ENCODE data around the gene TMPRSS6.

The TMPRSS6 gene

GRCh38 chr22:37064553-37064952 lies 45.0 kb downstream of the TMPRSS6 start:
- no peak overlapping the region for H3K4me3 ChIP-seq (ENCODE audit: low read depth, low read length)
- no peak for TF ChIP-seq CTCF (IDR thresholded peaks at IDR 0.05; ENCODE audit: insufficient read depth, low read depth, low read length, missing control alignments)
- DNase-seq (ENCODE audit: low read depth), result no peak

GRCh38 chr22:37063431-37064420 lies 45.8 kb downstream of the TMPRSS6 start:
- H3K4me3 ChIP-seq (ENCODE audit: low read depth, low read length), result no peak overlapping the region
- no peak for TF ChIP-seq CTCF (IDR thresholded peaks at IDR 0.05; ENCODE audit: insufficient read depth, low read depth, low read length, missing control alignments)
- DNase-seq (ENCODE audit: low read depth), result no peak

GRCh38 chr22:37062702-37063381 lies 46.7 kb downstream of the TMPRSS6 start:
- H3K4me3 ChIP-seq (ENCODE audit: low read depth, low read length), result no peak overlapping the region
- no peak for DNase-seq (ENCODE audit: low read depth)
- no peak for TF ChIP-seq CTCF (IDR thresholded peaks at IDR 0.05; ENCODE audit: insufficient read depth, low read depth, low read length, missing control alignments)

- DNase-seq (ENCODE audit: low read depth), result no peak
- no peak for TF ChIP-seq CTCF (IDR thresholded peaks at IDR 0.05; ENCODE audit: insufficient read depth, low read depth, low read length, missing control alignments)
- H3K4me3 ChIP-seq (ENCODE audit: low read depth, low read length), result no peak overlapping the region
Observed at GRCh38 chr22:37062376-37062675, 47.2 kb downstream of the TMPRSS6 start.

- no peak for TF ChIP-seq CTCF (IDR thresholded peaks at IDR 0.05; ENCODE audit: insufficient read depth, low read depth, low read length, missing control alignments)
- H3K4me3 ChIP-seq (ENCODE audit: low read depth, low read length), result no peak overlapping the region
- DNase-seq (ENCODE audit: low read depth), result no peak
Observed at GRCh38 chr22:37061611-37062375, 47.7 kb downstream of the TMPRSS6 start.

GRCh38 chr22:37060801-37061610 lies 48.5 kb downstream of the TMPRSS6 start:
- no peak for TF ChIP-seq CTCF (IDR thresholded peaks at IDR 0.05; ENCODE audit: insufficient read depth, low read depth, low read length, missing control alignments)
- no peak overlapping the region for H3K4me3 ChIP-seq (ENCODE audit: low read depth, low read length)
- DNase-seq (ENCODE audit: low read depth), result peak; percentile 61
